OCI-LY3 (cell line): ENCODE measurements around the gene ITGA11.

Source experiments
- H2AFZ ChIP-seq: fragments of 200-600, 300-600 bp; shearing (Covaris generic); 2 replicates; pipeline ENCODE4 v1.6.0; 2014; ENCODE audit warnings: antibody characterized with exemption, low read depth, low read length
- H3K27ac ChIP-seq: fragments of 200-600, 300-600 bp; sonication (generic); 2 replicates; pipeline ENCODE4 v1.5.1; 2014; ENCODE audit warnings: mild to moderate bottlenecking, low read length, moderate library complexity, mixed read lengths
- H3K27me3 ChIP-seq: fragments of 200-600, 300-600 bp; sonication (generic); 2 replicates; pipeline ENCODE4 v1.6.1; 2014; ENCODE audit warnings: low read depth, low read length, mixed read lengths
- H3K36me3 ChIP-seq: fragments of 200-600, 300-600 bp; sonication (generic); replicated peaks from 2 replicates; pipeline ENCODE3; 2014; ENCODE audit warnings: low read depth, low read length, mixed read lengths
- H3K4me1 ChIP-seq: fragments of 300-600, 200-600 bp; sonication (generic); 2 replicates; pipeline ENCODE4 v1.6.1; 2014; ENCODE audit warnings: low read length, mixed read lengths
- H3K4me2 ChIP-seq: fragments of 200-600, 300-600 bp; sonication (generic); 2 replicates; pipeline ENCODE4 v1.6.1; 2014; ENCODE audit warnings: low read length, mixed read lengths
- H3K4me3 ChIP-seq: fragments of 300-600, 200-600 bp; sonication (generic); 2 replicates; pipeline ENCODE4 v1.5.1; 2014; ENCODE audit warnings: antibody characterized with exemption, mild to moderate bottlenecking, low read length, moderate library complexity
- H3K79me2 ChIP-seq: fragments of 300-600, 200-600 bp; shearing (Covaris generic); 2 replicates; pipeline ENCODE4 v1.6.1; 2014; ENCODE audit warnings: mild to moderate bottlenecking, low read length, mixed read lengths
- H3K9ac ChIP-seq: fragments of 300-600, 200-600 bp; shearing (Covaris generic); 2 replicates; pipeline ENCODE4 v1.6.0; 2014; ENCODE audit warnings: mild to moderate bottlenecking, low read length, moderate library complexity
- H3K9me3 ChIP-seq: fragments of 200-600, 300-600 bp; shearing (Covaris generic); 2 replicates; pipeline ENCODE4 v1.6.1; 2014; ENCODE audit warnings: low read length, mixed read lengths; ENCODE audit not compliant: insufficient read depth
- H4K20me1 ChIP-seq: fragments of 200-600, 300-600 bp; sonication (generic); 2 replicates; pipeline ENCODE4 v1.6.1; 2016; ENCODE audit warnings: low read length, mixed read lengths; ENCODE audit not compliant: insufficient read depth
- EZH2phosphoT487 ChIP-seq: fragments of 200-600 bp; shearing (Covaris generic); IDR thresholded peaks from 2 replicates; pipeline ENCODE4 v1.6.1; 2018; ENCODE audit warnings: antibody characterized with exemption, mixed run types, low read depth
- TF ChIP-seq, protein P1 (sequence below): fragments of 200-600, 300-600 bp; sonication (generic); IDR thresholded peaks from 2 replicates; pipeline ENCODE4 v1.5.1; 2014; ENCODE audit warnings: antibody characterized with exemption, low read length, low read depth

Gene ITGA11

DNA sequence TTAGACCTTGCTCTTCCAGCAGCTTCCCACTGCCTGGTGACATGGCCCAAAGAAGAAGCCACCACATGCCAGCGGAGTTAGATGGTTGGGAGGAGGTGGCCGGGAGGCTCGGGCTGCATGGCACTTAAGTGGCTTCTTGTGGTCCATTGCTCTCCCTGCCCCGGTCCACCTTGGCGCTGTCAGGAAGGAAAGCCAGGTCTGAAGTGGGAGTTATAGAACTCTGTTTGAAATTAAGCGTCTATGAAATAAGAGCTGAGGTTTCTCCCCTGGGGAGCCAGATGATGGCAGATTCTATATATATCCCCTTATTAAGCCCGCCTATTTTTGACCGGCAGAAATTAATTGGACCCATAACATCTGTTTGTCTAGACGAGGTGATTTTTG, 61.2 kb downstream of the ITGA11 start:
- Histone ChIP-seq H3K36me3 (no peaks in the 10 kb centered on the region), H3K9me3 (no peaks in the 10 kb centered on the region), H3K79me2 (no peaks in the 10 kb centered on the region), H3K27ac (no peak overlapping the region), H3K27me3 (peaks cover 30% of the 10 kb centered on the region), H3K4me2 (no peak overlapping the region), H3K4me3 (no peak overlapping the region), H2AFZ (no peak overlapping the region), H3K4me1 (no peaks in the 10 kb centered on the region), H3K9ac (no peak overlapping the region), H4K20me1 (no peaks in the 10 kb centered on the region)
- TF ChIP-seq, protein P1, sequence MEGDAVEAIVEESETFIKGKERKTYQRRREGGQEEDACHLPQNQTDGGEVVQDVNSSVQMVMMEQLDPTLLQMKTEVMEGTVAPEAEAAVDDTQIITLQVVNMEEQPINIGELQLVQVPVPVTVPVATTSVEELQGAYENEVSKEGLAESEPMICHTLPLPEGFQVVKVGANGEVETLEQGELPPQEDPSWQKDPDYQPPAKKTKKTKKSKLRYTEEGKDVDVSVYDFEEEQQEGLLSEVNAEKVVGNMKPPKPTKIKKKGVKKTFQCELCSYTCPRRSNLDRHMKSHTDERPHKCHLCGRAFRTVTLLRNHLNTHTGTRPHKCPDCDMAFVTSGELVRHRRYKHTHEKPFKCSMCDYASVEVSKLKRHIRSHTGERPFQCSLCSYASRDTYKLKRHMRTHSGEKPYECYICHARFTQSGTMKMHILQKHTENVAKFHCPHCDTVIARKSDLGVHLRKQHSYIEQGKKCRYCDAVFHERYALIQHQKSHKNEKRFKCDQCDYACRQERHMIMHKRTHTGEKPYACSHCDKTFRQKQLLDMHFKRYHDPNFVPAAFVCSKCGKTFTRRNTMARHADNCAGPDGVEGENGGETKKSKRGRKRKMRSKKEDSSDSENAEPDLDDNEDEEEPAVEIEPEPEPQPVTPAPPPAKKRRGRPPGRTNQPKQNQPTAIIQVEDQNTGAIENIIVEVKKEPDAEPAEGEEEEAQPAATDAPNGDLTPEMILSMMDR = no peak
- no peak for TF ChIP-seq EZH2phosphoT487

DNA sequence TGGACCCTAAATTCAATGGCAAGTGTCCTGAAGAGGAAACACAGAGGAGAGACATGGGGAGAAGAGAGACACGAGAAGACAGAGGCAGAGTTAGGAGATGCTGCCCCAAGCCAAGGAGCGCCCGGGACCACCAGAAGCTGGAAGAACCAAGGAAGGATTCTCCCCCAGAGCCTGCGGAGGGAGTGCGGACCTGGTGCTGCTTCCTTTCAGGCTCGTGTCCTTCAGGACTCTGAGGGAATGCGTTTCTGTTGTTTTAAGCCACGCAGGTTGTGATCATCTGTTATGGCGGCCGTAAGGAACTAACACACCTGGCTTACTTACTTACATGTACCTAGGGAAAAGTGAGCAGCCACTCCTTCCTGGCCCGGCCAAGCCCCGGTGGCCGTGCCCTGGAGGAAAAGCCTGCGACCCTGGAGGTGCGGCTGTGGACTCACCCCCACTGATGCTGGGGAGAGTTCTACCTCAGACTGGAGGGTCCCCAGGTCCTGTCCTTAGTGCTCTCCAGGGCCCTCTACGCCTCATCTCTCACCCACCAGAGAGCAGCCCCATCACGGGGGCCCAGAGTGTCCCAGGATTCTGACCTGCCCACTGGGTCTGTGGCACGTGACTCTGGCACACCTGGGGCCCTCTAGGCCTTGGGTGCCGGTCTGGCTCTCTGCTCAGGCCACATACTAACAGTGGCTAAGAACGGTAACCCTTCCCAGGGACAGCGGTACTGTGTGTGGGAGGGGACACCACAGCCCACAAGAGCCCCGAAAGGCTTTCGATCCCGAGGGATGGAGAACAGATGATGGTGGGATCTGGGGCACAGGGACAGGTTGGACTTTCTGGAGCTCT, 61.8 kb downstream of the ITGA11 start:
- no peaks in the 10 kb centered on the region for H3K9me3 ChIP-seq
- H3K27me3 ChIP-seq = peaks cover 32% of the 10 kb centered on the region
- no peak overlapping the region for H2AFZ ChIP-seq
- H3K79me2 ChIP-seq = no peaks in the 10 kb centered on the region
- no peaks in the 10 kb centered on the region for H4K20me1 ChIP-seq
- TF ChIP-seq, protein P1 = no peak
- no peak for TF ChIP-seq EZH2phosphoT487
- no peak overlapping the region for H3K4me3 ChIP-seq
- H3K4me2 ChIP-seq = no peak overlapping the region
- no peak overlapping the region for H3K27ac ChIP-seq
- no peaks in the 10 kb centered on the region for H3K36me3 ChIP-seq
- no peaks in the 10 kb centered on the region for H3K4me1 ChIP-seq
- H3K9ac ChIP-seq = no peak overlapping the region

DNA sequence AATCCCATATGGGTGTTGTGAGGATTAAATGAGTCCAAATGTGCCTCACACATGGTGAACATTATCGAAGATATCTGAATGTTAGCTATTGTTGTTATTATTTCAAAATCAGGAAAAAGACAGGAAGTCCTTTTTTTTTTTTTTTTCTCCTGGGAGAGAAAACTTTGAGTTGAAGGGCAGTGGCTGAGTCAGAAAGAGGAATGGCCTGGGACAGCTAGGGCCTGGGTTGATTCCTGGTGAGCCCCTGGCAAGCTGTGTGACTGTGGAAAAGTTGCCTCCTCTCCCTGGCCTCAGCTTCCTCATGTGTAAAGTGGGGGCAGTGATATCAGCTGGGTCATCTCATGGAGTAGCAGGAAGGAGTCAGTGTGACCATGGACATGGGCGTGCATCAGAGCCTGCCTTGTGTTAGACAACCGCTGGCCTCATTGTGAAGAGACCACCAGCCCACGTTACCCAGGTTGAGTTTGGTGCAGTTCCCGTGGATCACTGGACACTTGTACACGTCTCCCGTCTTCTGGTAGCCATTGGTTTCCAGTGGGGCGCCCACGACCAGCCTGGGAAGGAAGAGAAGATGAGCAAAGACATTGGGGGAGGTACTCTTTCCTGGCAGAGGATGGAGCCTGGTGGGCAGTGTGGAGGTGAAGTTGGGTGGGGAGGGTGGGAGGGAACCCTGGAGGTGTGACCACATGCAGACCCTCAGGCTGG, 63.1 kb downstream of the ITGA11 start:
- TF ChIP-seq EZH2phosphoT487 = no peak
- TF ChIP-seq, protein P1 = no peak
- H3K79me2 ChIP-seq = no peaks in the 10 kb centered on the region
- no peak overlapping the region for H3K27ac ChIP-seq
- no peak overlapping the region for H3K4me2 ChIP-seq
- no peaks in the 10 kb centered on the region for H3K36me3 ChIP-seq
- H2AFZ ChIP-seq = no peak overlapping the region
- H3K9me3 ChIP-seq = no peaks in the 10 kb centered on the region
- no peaks in the 10 kb centered on the region for H3K4me1 ChIP-seq
- no peak overlapping the region for H3K4me3 ChIP-seq
- peaks cover 34% of the 10 kb centered on the region for H3K27me3 ChIP-seq
- no peaks in the 10 kb centered on the region for H4K20me1 ChIP-seq
- no peak overlapping the region for H3K9ac ChIP-seq

DNA sequence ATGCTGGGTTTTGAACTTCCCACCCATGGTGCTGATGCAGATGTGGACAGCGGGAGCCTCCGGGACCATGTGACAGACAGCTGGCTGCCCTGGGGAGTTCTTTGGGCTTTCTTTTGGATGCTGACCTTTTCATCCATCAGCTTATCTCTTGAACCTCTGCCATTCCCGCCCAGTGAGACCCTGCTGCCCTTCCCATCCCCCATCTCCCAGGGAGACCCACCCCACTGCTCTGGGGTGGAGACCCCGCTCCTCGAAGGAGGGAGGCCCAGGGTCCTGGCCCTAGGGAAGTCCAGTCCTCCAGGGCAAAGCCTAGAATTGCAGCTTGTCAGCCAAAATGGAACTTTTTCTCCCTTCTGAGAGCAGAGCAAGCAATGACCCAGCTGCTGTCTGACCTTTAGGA, 64.0 kb downstream of the ITGA11 start:
- H4K20me1 ChIP-seq = no peaks in the 10 kb centered on the region
- peaks cover 42% of the 10 kb centered on the region for H3K27me3 ChIP-seq
- no peak overlapping the region for H3K4me3 ChIP-seq
- no peaks in the 10 kb centered on the region for H3K9me3 ChIP-seq
- H3K9ac ChIP-seq = no peak overlapping the region
- no peak overlapping the region for H2AFZ ChIP-seq
- no peak for TF ChIP-seq EZH2phosphoT487
- TF ChIP-seq, protein P1 = no peak
- no peaks in the 10 kb centered on the region for H3K36me3 ChIP-seq
- H3K27ac ChIP-seq = no peak overlapping the region
- H3K79me2 ChIP-seq = no peaks in the 10 kb centered on the region
- no peaks in the 10 kb centered on the region for H3K4me1 ChIP-seq
- no peak overlapping the region for H3K4me2 ChIP-seq
